Measurements from ENCODE around the gene SLC17A3. TPM values are rescaled to one million over a fixed set of nuclear protein-coding genes. Genes with fewer than 3 reads are reported as not detected.

Gene SLC17A3
- total RNA-seq, 2 experiments from 2014 or later, result 0.62 to 0.75 TPM

- H3K27ac Mint-ChIP-seq, result no peak overlapping the region
Observed at GRCh38 chr6:25829375-25829774, 44.7 kb downstream of the SLC17A3 start.

GRCh38 chr6:25821341-25821740, 52.7 kb downstream of the SLC17A3 start:
- CTCF ChIA-PET, result no interaction called here
- Mint-ChIP-seq H3K4me1 (peaks cover 7% of the 10 kb centered on the region), H3K27ac (no peak overlapping the region)

More at GRCh38 chr6:25829375-25829774, 44.7 kb downstream of the SLC17A3 start:
- CTCF ChIA-PET, result no interaction called here
- Mint-ChIP-seq H3K36me3 (ENCODE audit: low read depth) (no peaks in the 10 kb centered on the region), H3K27me3 (peaks cover 26% of the 10 kb centered on the region), H3K4me1 (peaks cover 3% of the 10 kb centered on the region), H3K4me3 (no peak overlapping the region), H3K9me3 (peaks cover 8% of the 10 kb centered on the region)
- POLR2A ChIA-PET, result no interaction called here
- no peak for DNase-seq

GRCh38 chr6:25816252-25816651, 57.8 kb downstream of the SLC17A3 start:
- Mint-ChIP-seq H3K9me3 (no peaks in the 10 kb centered on the region), H3K4me3 (no peak overlapping the region), H3K27me3 (peaks cover 7% of the 10 kb centered on the region), H3K36me3 (ENCODE audit: low read depth) (no peaks in the 10 kb centered on the region), H3K27ac (no peak overlapping the region), H3K4me1 (peaks cover 1% of the 10 kb centered on the region)
- no peak for DNase-seq
- POLR2A ChIA-PET, result no interaction called here
- CTCF ChIA-PET, result no interaction called here

More at GRCh38 chr6:25821341-25821740, 52.7 kb downstream of the SLC17A3 start:
- Mint-ChIP-seq H3K36me3 (ENCODE audit: low read depth) (no peaks in the 10 kb centered on the region), H3K9me3 (peaks cover 7% of the 10 kb centered on the region), H3K4me3 (no peak overlapping the region), H3K27me3 (peaks cover 24% of the 10 kb centered on the region)
- POLR2A ChIA-PET, result no interaction called here
- no peak for DNase-seq

GRCh38 chr6:25815194-25815593, 58.8 kb downstream of the SLC17A3 start:
- CTCF ChIA-PET, result interaction anchor here (0.6 kb wide), 1 partner anchor 72 kb away, joined by 3 read pairs; no protein-coding TSS in a partner anchor
- POLR2A ChIA-PET, result no interaction called here
- Mint-ChIP-seq H3K9me3 (no peaks in the 10 kb centered on the region), H3K4me3 (no peak overlapping the region), H3K27ac (no peak overlapping the region), H3K4me1 (no peaks in the 10 kb centered on the region), H3K36me3 (ENCODE audit: low read depth) (no peaks in the 10 kb centered on the region), H3K27me3 (peaks cover 11% of the 10 kb centered on the region)
- no peak for DNase-seq

GRCh38 chr6:25804804-25805203, 69.2 kb downstream of the SLC17A3 start:
- Mint-ChIP-seq H3K4me3 (no peak overlapping the region), H3K27ac (no peak overlapping the region), H3K4me1 (no peaks in the 10 kb centered on the region), H3K36me3 (ENCODE audit: low read depth) (no peaks in the 10 kb centered on the region), H3K27me3 (peaks cover 34% of the 10 kb centered on the region), H3K9me3 (peaks cover 1% of the 10 kb centered on the region)
- no peak for DNase-seq
- CTCF ChIA-PET, result interaction anchor here (1.2 kb wide), 1 partner anchor 69 kb away, joined by 3 read pairs; the partner anchor contains the start of gene SLC17A3
- POLR2A ChIA-PET, result no interaction called here

- H3K27me3 Mint-ChIP-seq, result peaks cover 18% of the 10 kb centered on the region
- H3K27ac Mint-ChIP-seq, result no peak overlapping the region
- no peaks in the 10 kb centered on the region for H3K36me3 Mint-ChIP-seq (ENCODE audit: low read depth)
- ChIA-PET POLR2A (no interaction called here), CTCF (no interaction called here)
- H3K9me3 Mint-ChIP-seq, result no peaks in the 10 kb centered on the region
- H3K4me1 Mint-ChIP-seq, result no peaks in the 10 kb centered on the region
- H3K4me3 Mint-ChIP-seq, result no peak overlapping the region
- DNase-seq, result no peak
Observed at GRCh38 chr6:25801436-25801835, 72.6 kb downstream of the SLC17A3 start.

Other genes with a start within 250 kb of the SLC17A3 start
- gene SCGN, start 222.0 kb downstream of the SLC17A3 start, total RNA-seq, result not detected
- gene SLC17A4, start 119.5 kb downstream of the SLC17A3 start, total RNA-seq, result not detected
- not detected for gene SLC17A1, start 42.2 kb downstream of the SLC17A3 start, total RNA-seq
- not detected for gene SLC17A2, start 56.4 kb upstream of the SLC17A3 start, total RNA-seq
- gene TRIM38, start 88.6 kb upstream of the SLC17A3 start, total RNA-seq, result 10 to 100 TPM; 25.4 to 27.6 TPM
- gene HFE, start 213.2 kb upstream of the SLC17A3 start, total RNA-seq, result 1 to 10 TPM; 3.0 to 3.5 TPM